ENCODE measurements around the gene GSAP. TPM values are rescaled to one million over a fixed set of nuclear protein-coding genes. Genes with fewer than 3 reads are reported as not detected.

The GSAP gene
- total RNA-seq, 2 donors from 2014 or later: 10.0 to 13.0 TPM

DNA sequence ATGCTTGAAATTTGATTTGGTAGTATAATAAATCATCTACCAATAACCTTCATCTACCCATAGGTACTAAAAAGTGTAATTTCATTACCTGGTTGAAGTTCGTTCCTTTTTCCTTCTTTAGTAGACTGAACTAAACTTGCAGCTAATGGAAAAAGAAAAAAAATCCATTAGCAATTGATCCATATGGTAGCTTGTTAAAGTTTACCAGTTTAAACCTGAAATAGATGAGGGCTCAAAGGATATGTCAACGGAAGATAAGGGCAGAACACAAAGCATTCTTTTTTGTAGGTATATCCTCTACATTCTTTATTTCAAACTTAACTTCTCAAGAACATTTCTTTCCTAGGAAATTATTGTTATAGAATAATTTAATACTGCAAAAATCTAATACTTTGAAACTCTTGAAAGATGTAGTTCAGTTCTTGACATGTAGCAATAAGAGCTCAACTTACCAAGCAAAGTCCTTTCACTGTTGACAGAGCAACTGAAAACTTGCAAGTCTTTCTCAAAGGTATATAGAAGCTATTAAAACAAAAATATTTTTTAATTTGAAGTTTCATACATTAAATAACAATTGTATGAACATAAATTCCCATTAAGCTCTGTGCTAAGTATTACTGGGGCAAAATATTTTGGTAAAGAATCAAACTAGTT lies 19.1 kb downstream of the GSAP start:
- TF ChIP-seq POLR2A (IDR thresholded peaks at IDR 0.05): no peak
- TF ChIP-seq, protein P1, sequence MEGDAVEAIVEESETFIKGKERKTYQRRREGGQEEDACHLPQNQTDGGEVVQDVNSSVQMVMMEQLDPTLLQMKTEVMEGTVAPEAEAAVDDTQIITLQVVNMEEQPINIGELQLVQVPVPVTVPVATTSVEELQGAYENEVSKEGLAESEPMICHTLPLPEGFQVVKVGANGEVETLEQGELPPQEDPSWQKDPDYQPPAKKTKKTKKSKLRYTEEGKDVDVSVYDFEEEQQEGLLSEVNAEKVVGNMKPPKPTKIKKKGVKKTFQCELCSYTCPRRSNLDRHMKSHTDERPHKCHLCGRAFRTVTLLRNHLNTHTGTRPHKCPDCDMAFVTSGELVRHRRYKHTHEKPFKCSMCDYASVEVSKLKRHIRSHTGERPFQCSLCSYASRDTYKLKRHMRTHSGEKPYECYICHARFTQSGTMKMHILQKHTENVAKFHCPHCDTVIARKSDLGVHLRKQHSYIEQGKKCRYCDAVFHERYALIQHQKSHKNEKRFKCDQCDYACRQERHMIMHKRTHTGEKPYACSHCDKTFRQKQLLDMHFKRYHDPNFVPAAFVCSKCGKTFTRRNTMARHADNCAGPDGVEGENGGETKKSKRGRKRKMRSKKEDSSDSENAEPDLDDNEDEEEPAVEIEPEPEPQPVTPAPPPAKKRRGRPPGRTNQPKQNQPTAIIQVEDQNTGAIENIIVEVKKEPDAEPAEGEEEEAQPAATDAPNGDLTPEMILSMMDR (IDR thresholded peaks at IDR 0.05): no peak
- TF ChIP-seq POLR2AphosphoS5 (IDR thresholded peaks at IDR 0.05): no peak
- Histone ChIP-seq H3K4me3 (no peak overlapping the region), H3K27ac (no peak overlapping the region), H3K36me3 (no peaks in the 10 kb centered on the region), H3K27me3 (replicated peaks; ENCODE audit: insufficient read depth) (no peaks in the 10 kb centered on the region), H3K4me1 (replicated peaks) (no peaks in the 10 kb centered on the region), H3K9me3 (no peaks in the 10 kb centered on the region)
- no peak for DNase-seq (ENCODE audit: low spot score)
- 65% methylated on average over 2 of the region's 2 CpGs for WGBS
- intact Hi-C loops (cut with DNase I): no loop called here

DNA sequence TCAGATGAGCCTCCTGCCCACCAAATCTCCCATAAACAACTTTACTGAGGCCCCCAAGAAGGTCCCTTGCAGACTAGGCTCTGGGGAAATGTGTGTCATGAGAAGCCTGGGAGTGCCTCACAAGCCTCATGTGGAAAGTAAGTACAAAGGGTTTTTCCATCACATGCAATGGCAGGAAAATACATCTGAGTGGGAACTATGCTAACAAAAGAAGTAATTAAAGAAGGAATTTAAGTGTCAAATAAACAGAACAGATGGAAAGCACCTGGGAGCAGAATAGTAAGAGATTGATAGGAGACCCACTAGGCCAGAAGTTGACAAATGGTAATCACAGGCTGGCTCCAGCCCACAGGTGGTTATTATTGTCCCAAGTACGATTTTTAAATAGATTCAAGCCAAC lies 20.5 kb downstream of the GSAP start:
- Histone ChIP-seq H3K4me1 (replicated peaks) (no peaks in the 10 kb centered on the region), H3K4me3 (no peak overlapping the region), H3K27me3 (replicated peaks; ENCODE audit: insufficient read depth) (no peaks in the 10 kb centered on the region), H3K27ac (no peak overlapping the region), H3K36me3 (no peaks in the 10 kb centered on the region), H3K9me3 (no peaks in the 10 kb centered on the region)
- intact Hi-C loops (cut with DNase I): no loop called here
- DNase-seq (ENCODE audit: low spot score): no peak
- TF ChIP-seq POLR2AphosphoS5 (IDR thresholded peaks at IDR 0.05) (no peak), POLR2A (IDR thresholded peaks at IDR 0.05) (no peak)
- TF ChIP-seq, protein P1 (IDR thresholded peaks at IDR 0.05): no peak
- WGBS: 44% methylated on average over 1 of the region's 1 CpG

DNA sequence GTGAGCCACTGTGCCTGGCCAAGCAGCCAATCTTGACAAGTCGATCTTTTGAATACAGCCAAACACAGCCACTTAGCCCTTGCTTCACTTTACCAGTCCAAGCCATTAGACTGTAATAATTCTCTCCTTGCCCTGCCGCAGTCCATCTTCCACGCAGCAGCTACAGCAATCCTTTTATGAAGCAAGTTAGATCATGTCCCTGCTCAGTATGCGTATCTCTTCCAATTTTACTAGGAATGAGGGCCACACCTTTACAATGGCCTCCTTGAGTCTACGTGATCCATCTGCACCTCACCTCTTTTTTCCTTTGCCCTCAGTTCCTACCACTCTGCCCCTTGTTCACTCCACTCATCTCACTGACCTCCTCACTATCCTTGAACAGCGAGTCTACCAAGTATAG lies 22.2 kb downstream of the GSAP start:
- intact Hi-C loops (cut with DNase I): no loop called here
- whole genome bisulfite sequencing: 77% methylated on average over 6 of the region's 6 CpGs
- Histone ChIP-seq H3K27ac (no peak overlapping the region), H3K36me3 (no peaks in the 10 kb centered on the region), H3K9me3 (no peaks in the 10 kb centered on the region), H3K4me1 (replicated peaks) (no peaks in the 10 kb centered on the region), H3K4me3 (no peak overlapping the region), H3K27me3 (replicated peaks; ENCODE audit: insufficient read depth) (no peaks in the 10 kb centered on the region)
- DNase-seq (ENCODE audit: low spot score): no peak
- no peak for TF ChIP-seq POLR2A (IDR thresholded peaks at IDR 0.05)
- TF ChIP-seq, protein P1 (IDR thresholded peaks at IDR 0.05): no peak
- no peak for TF ChIP-seq POLR2AphosphoS5 (IDR thresholded peaks at IDR 0.05)

DNA sequence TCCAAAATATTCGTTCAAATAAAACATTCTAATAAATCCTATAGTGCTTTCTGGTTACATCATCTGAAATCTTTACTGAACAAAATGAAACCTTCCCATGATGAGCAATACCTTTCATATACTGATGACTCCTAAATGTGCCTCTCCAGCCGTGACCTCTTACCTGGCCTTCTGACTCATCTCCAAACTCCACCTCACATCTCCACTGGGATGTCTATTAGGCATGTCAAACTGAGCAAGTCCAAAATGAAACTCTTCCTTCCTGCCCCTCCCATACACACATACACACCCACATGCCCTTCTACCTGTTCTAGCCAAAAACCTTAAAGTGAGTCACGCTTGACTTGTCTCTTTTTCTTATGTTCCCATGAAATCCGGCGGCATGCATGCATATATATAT lies 22.9 kb downstream of the GSAP start:
- H3K4me1 ChIP-seq (replicated peaks): no peaks in the 10 kb centered on the region
- H3K4me3 ChIP-seq: no peak overlapping the region
- WGBS: 87% methylated on average over 5 of the region's 5 CpGs
- intact Hi-C loops (cut with DNase I): no loop called here
- H3K27me3 ChIP-seq (replicated peaks; ENCODE audit: insufficient read depth): no peaks in the 10 kb centered on the region
- no peak overlapping the region for H3K27ac ChIP-seq
- no peaks in the 10 kb centered on the region for H3K36me3 ChIP-seq
- no peaks in the 10 kb centered on the region for H3K9me3 ChIP-seq
- DNase-seq (ENCODE audit: low spot score): no peak
- no peak for TF ChIP-seq POLR2AphosphoS5 (IDR thresholded peaks at IDR 0.05)
- no peak for TF ChIP-seq POLR2A (IDR thresholded peaks at IDR 0.05)
- TF ChIP-seq, protein P1 (IDR thresholded peaks at IDR 0.05): no peak

DNA sequence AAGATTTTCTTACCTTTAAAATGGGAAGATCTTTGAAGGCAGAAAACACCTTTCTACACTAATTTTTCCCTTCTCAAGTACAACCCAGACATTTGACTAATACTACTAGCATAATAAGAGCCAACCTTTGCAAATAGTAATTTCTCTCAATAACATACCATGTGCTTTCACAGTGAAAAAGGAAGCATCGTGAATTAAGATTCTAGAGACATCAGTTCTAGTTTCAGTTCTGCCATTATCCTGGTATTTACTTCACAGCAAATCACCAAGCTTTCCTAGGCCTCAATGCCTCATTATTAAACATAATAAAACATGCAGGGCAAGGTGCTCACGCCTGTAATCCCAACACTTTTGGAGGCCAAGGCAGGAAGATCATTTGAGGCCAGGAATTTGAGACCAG lies 24.9 kb downstream of the GSAP start:
- Histone ChIP-seq H3K36me3 (no peaks in the 10 kb centered on the region), H3K9me3 (no peaks in the 10 kb centered on the region), H3K27me3 (replicated peaks; ENCODE audit: insufficient read depth) (no peaks in the 10 kb centered on the region), H3K4me1 (replicated peaks) (no peaks in the 10 kb centered on the region), H3K4me3 (no peak overlapping the region), H3K27ac (no peak overlapping the region)
- WGBS: 80% methylated on average over 2 of the region's 2 CpGs
- intact Hi-C loops (cut with DNase I): no loop called here
- TF ChIP-seq POLR2A (IDR thresholded peaks at IDR 0.05) (no peak), POLR2AphosphoS5 (IDR thresholded peaks at IDR 0.05) (no peak)
- TF ChIP-seq, protein P1 (IDR thresholded peaks at IDR 0.05): no peak
- DNase-seq (ENCODE audit: low spot score): no peak
